Measurements from ENCODE around the gene CLEC4F. TPM values are rescaled to one million over a fixed set of nuclear protein-coding genes. Genes with fewer than 3 reads are reported as not detected.

Gene CLEC4F
- total RNA-seq, 1 experiment from 2014 or later, result not detected

GRCh38 chr2:70767079-70767698, 53.2 kb downstream of the CLEC4F start (continued):
- TF ChIP-seq, protein P1, sequence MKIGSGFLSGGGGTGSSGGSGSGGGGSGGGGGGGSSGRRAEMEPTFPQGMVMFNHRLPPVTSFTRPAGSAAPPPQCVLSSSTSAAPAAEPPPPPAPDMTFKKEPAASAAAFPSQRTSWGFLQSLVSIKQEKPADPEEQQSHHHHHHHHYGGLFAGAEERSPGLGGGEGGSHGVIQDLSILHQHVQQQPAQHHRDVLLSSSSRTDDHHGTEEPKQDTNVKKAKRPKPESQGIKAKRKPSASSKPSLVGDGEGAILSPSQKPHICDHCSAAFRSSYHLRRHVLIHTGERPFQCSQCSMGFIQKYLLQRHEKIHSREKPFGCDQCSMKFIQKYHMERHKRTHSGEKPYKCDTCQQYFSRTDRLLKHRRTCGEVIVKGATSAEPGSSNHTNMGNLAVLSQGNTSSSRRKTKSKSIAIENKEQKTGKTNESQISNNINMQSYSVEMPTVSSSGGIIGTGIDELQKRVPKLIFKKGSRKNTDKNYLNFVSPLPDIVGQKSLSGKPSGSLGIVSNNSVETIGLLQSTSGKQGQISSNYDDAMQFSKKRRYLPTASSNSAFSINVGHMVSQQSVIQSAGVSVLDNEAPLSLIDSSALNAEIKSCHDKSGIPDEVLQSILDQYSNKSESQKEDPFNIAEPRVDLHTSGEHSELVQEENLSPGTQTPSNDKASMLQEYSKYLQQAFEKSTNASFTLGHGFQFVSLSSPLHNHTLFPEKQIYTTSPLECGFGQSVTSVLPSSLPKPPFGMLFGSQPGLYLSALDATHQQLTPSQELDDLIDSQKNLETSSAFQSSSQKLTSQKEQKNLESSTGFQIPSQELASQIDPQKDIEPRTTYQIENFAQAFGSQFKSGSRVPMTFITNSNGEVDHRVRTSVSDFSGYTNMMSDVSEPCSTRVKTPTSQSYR (CRISPR knock-in tag; IDR thresholded peaks at IDR 0.05), result peak; percentile 68; the same call in 1 of the 2 replicates
- TF ChIP-seq ZNF423 (CRISPR knock-in tag; IDR thresholded peaks at IDR 0.05), result no peak
- TF ChIP-seq, protein P2, sequence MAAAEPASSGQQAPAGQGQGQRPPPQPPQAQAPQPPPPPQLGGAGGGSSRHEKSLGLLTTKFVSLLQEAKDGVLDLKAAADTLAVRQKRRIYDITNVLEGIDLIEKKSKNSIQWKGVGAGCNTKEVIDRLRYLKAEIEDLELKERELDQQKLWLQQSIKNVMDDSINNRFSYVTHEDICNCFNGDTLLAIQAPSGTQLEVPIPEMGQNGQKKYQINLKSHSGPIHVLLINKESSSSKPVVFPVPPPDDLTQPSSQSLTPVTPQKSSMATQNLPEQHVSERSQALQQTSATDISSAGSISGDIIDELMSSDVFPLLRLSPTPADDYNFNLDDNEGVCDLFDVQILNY (CRISPR knock-in tag; IDR thresholded peaks at IDR 0.05), result no peak; the same call in 1 of the 2 replicates
- no peak for TF ChIP-seq ZNF512 (CRISPR knock-in tag; IDR thresholded peaks at IDR 0.05; ENCODE audit: borderline replicate concordance)
- TF ChIP-seq, protein P3, sequence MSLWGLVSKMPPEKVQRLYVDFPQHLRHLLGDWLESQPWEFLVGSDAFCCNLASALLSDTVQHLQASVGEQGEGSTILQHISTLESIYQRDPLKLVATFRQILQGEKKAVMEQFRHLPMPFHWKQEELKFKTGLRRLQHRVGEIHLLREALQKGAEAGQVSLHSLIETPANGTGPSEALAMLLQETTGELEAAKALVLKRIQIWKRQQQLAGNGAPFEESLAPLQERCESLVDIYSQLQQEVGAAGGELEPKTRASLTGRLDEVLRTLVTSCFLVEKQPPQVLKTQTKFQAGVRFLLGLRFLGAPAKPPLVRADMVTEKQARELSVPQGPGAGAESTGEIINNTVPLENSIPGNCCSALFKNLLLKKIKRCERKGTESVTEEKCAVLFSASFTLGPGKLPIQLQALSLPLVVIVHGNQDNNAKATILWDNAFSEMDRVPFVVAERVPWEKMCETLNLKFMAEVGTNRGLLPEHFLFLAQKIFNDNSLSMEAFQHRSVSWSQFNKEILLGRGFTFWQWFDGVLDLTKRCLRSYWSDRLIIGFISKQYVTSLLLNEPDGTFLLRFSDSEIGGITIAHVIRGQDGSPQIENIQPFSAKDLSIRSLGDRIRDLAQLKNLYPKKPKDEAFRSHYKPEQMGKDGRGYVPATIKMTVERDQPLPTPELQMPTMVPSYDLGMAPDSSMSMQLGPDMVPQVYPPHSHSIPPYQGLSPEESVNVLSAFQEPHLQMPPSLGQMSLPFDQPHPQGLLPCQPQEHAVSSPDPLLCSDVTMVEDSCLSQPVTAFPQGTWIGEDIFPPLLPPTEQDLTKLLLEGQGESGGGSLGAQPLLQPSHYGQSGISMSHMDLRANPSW (CRISPR knock-in tag; conservative IDR thresholded peaks at IDR 0.05; ENCODE audit: low read depth), result no peak
- TF ChIP-seq EMX1 (CRISPR knock-in tag; IDR thresholded peaks at IDR 0.05), result no peak
- no peak for TF ChIP-seq GRHL2 (CRISPR knock-in tag; IDR thresholded peaks at IDR 0.05; ENCODE audit: insufficient replicate concordance, severe bottlenecking)
- TF ChIP-seq, protein P4, sequence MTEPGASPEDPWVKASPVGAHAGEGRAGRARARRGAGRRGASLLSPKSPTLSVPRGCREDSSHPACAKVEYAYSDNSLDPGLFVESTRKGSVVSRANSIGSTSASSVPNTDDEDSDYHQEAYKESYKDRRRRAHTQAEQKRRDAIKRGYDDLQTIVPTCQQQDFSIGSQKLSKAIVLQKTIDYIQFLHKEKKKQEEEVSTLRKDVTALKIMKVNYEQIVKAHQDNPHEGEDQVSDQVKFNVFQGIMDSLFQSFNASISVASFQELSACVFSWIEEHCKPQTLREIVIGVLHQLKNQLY (CRISPR knock-in tag; IDR thresholded peaks at IDR 0.05), result no peak
- no peak for TF ChIP-seq HMGA2 (CRISPR knock-in tag; IDR thresholded peaks at IDR 0.05)
- TF ChIP-seq, protein P5, sequence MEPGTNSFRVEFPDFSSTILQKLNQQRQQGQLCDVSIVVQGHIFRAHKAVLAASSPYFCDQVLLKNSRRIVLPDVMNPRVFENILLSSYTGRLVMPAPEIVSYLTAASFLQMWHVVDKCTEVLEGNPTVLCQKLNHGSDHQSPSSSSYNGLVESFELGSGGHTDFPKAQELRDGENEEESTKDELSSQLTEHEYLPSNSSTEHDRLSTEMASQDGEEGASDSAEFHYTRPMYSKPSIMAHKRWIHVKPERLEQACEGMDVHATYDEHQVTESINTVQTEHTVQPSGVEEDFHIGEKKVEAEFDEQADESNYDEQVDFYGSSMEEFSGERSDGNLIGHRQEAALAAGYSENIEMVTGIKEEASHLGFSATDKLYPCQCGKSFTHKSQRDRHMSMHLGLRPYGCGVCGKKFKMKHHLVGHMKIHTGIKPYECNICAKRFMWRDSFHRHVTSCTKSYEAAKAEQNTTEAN (CRISPR knock-in tag; IDR thresholded peaks at IDR 0.05), result no peak
- no peak for TF ChIP-seq ZNF232 (CRISPR knock-in tag; IDR thresholded peaks at IDR 0.05)
- TF ChIP-seq, protein P6, sequence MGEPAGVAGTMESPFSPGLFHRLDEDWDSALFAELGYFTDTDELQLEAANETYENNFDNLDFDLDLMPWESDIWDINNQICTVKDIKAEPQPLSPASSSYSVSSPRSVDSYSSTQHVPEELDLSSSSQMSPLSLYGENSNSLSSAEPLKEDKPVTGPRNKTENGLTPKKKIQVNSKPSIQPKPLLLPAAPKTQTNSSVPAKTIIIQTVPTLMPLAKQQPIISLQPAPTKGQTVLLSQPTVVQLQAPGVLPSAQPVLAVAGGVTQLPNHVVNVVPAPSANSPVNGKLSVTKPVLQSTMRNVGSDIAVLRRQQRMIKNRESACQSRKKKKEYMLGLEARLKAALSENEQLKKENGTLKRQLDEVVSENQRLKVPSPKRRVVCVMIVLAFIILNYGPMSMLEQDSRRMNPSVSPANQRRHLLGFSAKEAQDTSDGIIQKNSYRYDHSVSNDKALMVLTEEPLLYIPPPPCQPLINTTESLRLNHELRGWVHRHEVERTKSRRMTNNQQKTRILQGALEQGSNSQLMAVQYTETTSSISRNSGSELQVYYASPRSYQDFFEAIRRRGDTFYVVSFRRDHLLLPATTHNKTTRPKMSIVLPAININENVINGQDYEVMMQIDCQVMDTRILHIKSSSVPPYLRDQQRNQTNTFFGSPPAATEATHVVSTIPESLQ (CRISPR knock-in tag; IDR thresholded peaks at IDR 0.05), result no peak
- TF ChIP-seq TEAD1 (CRISPR knock-in tag; IDR thresholded peaks at IDR 0.05), result peak; percentile 64; the same call in 1 of the 2 replicates
- no peak for TF ChIP-seq SMAD3 (CRISPR knock-in tag; IDR thresholded peaks at IDR 0.05; ENCODE audit: borderline replicate concordance)
- TF ChIP-seq NR3C1 (CRISPR knock-in tag; conservative IDR thresholded peaks at IDR 0.05; ENCODE audit: low read depth), result no peak
- no peak for TF ChIP-seq MXD4 (CRISPR knock-in tag; IDR thresholded peaks at IDR 0.05; ENCODE audit: borderline replicate concordance)
- TF ChIP-seq RORB (CRISPR knock-in tag; IDR thresholded peaks at IDR 0.05), result no peak
- TF ChIP-seq, protein P7, sequence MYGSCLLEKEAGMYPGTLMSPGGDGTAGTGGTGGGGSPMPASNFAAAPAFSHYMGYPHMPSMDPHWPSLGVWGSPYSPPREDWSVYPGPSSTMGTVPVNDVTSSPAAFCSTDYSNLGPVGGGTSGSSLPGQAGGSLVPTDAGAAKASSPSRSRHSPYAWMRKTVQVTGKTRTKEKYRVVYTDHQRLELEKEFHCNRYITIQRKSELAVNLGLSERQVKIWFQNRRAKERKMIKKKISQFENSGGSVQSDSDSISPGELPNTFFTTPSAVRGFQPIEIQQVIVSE (CRISPR knock-in tag; IDR thresholded peaks at IDR 0.05; ENCODE audit: borderline replicate concordance), result no peak
- TF ChIP-seq, protein P8, sequence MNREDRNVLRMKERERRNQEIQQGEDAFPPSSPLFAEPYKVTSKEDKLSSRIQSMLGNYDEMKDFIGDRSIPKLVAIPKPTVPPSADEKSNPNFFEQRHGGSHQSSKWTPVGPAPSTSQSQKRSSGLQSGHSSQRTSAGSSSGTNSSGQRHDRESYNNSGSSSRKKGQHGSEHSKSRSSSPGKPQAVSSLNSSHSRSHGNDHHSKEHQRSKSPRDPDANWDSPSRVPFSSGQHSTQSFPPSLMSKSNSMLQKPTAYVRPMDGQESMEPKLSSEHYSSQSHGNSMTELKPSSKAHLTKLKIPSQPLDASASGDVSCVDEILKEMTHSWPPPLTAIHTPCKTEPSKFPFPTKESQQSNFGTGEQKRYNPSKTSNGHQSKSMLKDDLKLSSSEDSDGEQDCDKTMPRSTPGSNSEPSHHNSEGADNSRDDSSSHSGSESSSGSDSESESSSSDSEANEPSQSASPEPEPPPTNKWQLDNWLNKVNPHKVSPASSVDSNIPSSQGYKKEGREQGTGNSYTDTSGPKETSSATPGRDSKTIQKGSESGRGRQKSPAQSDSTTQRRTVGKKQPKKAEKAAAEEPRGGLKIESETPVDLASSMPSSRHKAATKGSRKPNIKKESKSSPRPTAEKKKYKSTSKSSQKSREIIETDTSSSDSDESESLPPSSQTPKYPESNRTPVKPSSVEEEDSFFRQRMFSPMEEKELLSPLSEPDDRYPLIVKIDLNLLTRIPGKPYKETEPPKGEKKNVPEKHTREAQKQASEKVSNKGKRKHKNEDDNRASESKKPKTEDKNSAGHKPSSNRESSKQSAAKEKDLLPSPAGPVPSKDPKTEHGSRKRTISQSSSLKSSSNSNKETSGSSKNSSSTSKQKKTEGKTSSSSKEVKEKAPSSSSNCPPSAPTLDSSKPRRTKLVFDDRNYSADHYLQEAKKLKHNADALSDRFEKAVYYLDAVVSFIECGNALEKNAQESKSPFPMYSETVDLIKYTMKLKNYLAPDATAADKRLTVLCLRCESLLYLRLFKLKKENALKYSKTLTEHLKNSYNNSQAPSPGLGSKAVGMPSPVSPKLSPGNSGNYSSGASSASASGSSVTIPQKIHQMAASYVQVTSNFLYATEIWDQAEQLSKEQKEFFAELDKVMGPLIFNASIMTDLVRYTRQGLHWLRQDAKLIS (CRISPR knock-in tag; IDR thresholded peaks at IDR 0.05; ENCODE audit: borderline replicate concordance), result peak; percentile 63; the same call in 1 of the 2 replicates
- TF ChIP-seq IRF1 (CRISPR knock-in tag; IDR thresholded peaks at IDR 0.05), result no peak

Measured in WTC11 (cell line).